Right renal cortex interstitium (tissue), 3 donors: ENCODE measurements around the gene FRS3. TPM values are rescaled to one million over a fixed set of nuclear protein-coding genes. Genes with fewer than 3 reads are reported as not detected.

Experiments
- DNase-seq, 3 donors: peaks; one replicate each; pipeline ENCODE4 v3.0.0-alpha.2; 2013; ENCODE audit warnings: low read depth in 3 of 3, low spot score in 2 of 3
- polyA plus RNA-seq, 3 donors: library from polyadenylated mRNA; unstranded; fragments of 120-200 nt; gene quantifications; one replicate each; pipeline ENCODE4 v1.2.1, GENCODE V29; 2013; ENCODE audit not compliant: insufficient read length in 3 of 3

FRS3 gene
- polyA plus RNA-seq, 3 donors = 4.2 to 5.0 (median 4.7) TPM

- DNase-seq = no peak
These were observed 32.2 kb downstream of the FRS3 start, which contains the start of gene PGC for GRCh38 chr6:41747256-41748101. Gene PGC, minus strand, starts transcription at chr6:41747397. Its CDS starts 63 bp downstream, at chr6:41747334.

- no peak for DNase-seq
These were observed 33.6 kb downstream of the FRS3 start for GRCh38 chr6:41746107-41746506.

DNA sequence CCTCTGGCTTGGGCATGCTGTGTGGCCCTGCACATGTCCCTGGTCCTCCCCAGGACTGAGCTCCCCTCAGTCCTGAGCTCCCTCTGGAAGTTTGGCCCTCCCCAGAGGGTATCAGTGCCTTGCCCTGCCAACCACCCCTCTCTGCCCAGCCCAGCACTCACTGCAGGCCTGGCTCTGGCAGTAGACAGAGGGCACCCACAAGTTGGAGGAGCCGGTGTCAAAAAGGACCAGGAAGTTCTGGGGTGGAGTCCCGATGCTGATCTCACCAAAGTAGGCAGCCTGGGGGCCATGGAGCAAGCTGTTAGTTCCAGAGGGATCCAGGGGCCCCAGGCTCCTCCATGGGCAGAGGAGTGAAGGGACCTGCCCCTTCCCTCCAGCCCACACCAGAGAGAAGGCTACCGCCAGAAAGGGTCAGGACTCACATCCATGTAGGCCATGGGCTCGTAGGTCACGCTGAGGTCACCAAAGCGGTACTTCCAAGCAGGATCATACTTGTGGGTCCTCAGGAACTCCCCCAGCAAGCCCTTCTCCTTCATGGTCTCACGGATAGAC is 35.4 kb downstream of the FRS3 start:
- DNase-seq = no peak

GRCh38 chr6:41743406-41744235 is 36.1 kb downstream of the FRS3 start:
- DNase-seq = no peak

DNA sequence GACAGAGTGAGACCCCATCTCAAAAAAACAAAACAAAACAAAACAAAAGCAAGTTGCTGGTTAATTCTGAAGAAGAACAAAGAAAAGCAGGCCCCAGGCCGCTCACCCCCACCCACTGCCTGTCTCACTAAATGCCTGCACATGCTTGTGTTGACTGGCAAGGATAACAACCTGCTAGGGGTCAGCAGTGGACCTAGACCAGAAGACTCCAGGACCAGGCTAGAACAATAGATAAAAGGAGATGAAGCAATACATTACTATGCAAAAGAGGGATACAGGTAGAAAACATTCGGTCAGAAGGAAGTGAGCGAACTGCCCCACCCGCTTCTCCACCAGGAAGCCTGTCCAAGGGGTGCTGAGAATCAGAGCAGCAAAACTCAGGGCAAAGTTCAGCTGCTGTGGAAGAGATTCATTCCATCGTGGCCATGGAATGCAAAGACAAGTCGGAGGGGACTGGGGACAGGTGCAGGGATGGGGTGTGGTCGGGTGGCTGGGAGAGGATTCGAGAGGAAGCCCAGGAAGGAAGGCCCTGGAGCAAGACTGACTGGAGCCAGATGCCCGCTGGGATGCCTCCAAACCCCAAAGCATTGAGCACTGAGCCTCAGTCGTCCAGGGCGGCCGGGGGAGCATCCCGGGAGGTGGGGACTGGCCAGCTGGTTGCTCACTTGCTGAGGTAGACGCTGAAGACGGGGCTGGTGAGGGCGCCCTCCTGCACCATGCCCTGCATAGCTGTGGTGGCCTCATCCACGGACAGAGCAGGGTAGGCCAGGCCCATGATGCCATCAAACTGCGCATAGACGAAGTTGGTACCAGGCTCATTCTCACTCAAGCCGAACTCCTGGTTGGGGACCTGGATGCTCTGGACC is 37.8 kb downstream of the FRS3 start:
- DNase-seq = no peak

DNA sequence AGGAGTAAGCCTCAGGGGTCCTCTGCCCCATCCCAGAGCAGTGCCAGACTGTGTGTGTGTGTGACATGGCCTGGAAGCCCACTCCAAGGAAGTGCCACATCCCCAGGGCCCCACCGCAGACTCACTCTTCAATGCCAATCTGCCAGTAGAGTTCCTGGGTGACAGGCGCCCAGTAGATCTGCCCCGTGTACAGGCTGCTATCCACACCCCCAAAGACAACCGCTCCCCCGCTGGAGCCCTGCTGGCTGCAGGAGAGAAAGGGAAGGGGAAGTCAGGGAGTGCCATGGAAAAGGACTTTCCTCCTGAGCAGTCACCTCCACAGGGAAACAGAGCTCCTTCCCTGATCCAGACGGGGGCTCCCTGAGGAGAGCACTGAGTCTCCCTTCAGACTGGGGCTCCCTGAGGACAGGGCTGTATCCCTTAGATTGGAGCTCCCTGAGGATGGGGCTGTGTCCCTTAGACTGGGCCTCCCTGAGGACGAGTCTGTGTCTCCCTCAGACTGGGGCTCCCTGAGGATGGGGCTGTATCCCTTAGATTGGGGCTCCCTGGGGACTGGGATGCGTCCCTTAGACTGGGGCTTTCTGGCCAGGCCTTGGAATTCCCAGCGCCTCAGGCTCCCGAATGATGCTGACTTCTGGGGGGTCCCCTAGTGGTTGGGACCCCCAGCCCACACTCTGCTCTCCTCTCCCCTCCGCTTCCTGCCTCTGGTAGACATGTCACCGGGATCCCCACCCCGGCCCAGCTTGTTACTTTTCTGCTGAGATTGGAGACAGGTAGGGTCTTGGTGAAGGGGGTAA is 39.1 kb downstream of the FRS3 start:
- no peak for DNase-seq

GRCh38 chr6:41739041-41739440 is 40.7 kb downstream of the FRS3 start:
- no peak for DNase-seq

DNA sequence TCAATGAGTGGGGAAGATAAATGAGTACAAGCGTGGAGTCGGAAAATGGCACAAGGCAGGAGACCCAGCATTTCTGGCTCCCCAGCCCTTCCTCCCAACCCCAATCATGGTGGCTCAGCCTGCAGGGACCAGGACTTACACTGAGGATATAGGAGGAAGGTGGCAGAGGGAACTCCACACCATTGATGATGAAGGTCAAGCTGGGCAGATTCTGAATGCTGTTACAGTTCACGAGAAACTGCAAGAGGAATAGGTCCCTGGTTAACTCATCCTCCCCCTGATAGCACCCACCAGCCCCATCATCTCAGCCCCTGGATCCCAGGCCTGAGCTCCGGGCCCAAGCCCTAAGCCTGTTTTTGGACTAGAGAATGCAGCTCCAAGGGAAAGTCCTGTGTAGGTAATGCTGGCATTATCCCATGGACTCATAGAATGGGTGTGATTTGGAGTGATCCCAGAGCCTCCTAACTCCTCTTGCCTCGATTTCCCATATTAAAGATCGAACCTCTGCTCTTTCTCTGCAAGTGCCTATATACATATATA is 42.0 kb downstream of the FRS3 start:
- DNase-seq = no peak

DNA sequence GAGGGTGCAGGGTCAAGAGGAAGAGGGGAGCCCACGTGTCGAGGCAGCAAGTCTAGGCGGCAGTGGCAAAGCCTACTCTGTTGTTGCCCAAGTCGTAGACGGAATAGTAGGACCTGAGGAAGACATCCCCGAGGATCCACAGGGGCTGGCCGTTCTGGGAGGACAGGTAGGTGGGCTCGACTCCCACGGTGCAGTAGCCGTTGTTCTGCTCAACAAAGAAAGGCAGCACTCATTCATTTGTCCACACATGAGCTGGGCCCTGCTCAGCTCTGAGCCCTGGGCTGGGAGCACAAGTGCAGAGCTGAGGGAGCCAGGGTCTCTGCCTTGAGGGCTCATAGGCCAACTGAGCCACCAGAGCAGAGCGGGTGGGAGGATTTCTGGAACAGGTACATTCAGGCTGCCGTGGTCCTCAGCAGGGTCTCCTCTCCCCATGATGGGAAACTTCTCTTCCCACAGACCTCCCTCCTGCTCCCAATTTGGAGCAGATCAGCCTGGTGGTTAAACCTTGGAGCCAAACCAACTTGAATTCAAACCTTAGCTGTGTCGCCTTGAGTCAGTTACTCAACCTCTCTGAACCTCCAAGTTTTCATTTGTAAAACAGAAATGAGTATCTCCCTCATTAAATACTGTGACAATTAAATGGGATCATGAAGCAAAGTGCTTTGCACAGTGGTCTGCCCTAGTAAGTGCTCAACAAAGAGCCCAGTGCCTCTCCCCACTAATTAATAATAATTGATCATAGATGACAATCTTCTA is 42.7 kb downstream of the FRS3 start:
- DNase-seq = no peak

- no peak for DNase-seq
These were observed 43.4 kb downstream of the FRS3 start for GRCh38 chr6:41736186-41736733.

DNA sequence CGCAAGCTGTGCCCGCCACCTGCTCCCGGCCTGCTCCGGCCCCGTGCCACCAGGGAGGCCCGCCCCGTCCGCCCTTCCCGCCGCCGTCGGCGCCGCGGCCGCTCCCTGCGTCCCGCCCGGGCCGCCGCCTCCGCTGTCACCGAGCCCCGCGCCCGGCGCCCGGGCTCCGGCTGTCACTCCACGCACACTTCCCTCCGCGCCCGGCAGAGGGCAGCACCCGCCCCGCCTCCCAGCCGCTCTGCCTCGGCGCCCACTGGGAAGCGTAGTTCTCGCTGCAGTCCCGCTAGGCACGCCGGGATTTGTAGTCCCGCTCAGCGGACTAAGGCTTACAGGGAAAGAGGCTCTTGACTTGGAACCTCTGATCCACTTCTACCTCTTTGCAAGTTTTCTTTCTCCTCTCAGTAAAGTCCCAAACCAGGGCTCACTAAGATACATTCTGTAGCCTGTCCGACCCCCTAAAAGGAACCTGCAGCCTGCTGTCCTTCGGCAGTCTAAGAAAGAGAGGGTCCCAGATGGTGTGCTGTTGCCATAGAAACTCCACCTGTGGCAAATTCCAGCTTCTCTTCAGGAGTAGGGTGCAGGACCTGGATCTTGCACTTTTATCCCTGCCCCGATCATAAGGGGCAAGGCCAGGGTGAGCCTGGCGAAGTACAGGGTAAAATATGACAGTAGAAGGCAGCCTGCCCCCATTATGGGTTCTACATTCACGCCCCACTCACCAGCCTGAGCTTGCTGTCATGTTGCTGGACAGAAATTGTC is 44.1 kb downstream of the FRS3 start, which contains the start of gene TFEB:
TSS of gene TFEB (minus strand) at position 182 of the 759 bp plus-strand sequence. CDS start 44,395 bp downstream, outside the sequence.
- DNase-seq = peak in 1 of 3 donors; percentile 84

DNA sequence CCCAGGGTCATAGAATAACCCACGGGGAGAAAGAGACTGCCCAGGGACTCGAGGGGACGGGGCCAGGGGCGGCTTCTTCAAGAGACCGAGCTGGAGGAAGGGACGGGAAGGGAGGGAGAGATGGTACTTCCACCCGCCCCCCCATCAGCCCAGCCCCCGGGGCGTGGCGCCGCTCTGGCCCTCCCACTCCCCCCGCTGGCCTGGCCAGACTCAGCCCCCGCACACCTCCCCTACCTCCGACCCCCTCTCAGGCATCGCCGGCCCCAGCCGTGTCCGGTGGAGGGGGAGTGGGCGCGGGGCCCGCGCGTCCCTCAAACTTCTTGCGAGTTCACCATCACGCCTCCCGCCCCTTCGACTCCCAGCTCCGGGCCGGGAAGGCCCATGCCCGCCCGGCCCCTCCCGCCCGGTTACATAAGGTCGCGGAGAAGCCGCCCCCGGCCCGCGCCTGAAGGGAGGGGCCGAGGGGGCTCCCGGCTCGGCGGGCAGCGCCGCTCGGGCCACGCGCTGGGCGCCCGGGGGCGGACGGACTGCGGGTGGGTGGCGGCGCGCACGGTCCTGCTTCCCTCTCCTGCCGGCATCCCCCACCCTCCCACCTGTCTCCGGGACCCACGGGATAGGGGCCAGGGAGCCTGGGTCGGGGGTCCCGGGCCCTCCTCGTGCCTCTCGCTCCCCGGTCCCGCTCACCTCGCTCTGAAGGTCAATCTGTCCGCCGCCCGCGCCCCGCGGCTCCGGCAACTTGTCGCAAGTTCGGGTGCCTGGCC is 44.9 kb downstream of the FRS3 start:
- peak in 1 of 3 donors; percentile 56 for DNase-seq

- peak in 1 of 3 donors; percentile 58 for DNase-seq
These were observed 45.7 kb downstream of the FRS3 start for GRCh38 chr6:41733707-41734665.

DNA sequence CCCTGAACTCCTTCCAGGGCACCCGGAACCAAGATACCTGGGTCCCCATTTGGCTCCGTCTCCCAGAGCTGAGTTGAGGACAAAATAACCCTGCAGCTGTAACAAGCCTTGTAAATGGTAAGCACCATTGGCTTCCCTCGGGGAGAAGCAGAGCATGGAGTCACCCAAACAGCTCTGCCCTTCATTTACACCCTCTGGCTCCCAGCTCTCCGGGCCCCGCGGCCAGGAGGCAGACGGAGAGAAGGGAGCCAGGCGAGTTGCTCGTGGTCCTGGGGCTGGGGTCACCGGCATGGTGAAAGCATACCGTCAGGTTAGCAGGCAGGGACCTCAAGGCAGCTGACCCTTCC is 46.4 kb downstream of the FRS3 start:
- DNase-seq = no peak

DNA sequence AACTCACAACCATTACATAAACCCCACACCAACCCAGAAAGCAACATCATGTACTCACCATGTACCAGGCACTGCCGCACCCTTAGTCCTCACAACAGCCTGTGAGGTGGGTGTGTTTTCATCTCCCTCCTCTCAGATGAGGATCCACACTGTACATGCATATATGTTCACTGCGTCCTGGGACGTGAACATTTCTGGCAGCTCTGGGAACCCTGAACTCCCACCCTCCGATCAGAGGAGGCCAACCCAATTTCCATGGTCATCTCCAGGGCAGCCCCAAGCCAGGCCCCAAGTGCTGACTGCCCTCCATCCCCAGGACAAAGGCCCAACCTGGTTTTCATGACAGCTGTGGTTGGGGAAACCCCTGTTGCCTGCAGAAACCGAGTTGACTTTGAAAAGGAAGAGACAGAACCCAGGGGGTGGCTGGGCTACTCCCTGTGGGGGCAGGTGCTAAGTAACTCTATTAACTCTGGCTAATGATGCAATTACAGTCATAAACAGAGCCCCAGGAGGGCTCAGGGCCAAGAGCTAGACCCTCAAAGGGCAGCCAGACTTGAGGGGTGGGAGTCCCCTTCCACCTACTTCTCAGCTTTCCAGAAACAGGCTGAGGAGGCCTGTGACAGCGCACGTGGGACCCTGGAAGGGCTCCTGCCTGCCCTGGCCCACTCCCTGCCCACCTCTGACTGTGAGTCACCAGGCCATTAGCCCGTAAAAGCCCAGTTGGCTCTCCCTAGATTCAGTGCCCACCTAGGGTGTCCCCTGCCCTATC is 46.9 kb downstream of the FRS3 start:
- DNase-seq = no peak
